Chondrocyte (in vitro differentiated cells): ENCODE data around the gene COL2A1. TPM values are rescaled to one million over a fixed set of nuclear protein-coding genes. Genes with fewer than 3 reads are reported as not detected.

Experiments used
- DNase-seq: peaks from one replicate; pipeline ENCODE4 v3.0.0; 2021; ENCODE audit warnings: mixed read lengths, low spot score
- H3K27ac Mint-ChIP-seq: one replicate; pipeline ENCODE4 v1.8.0; 2021; ENCODE audit warnings: mild to moderate bottlenecking, moderate library complexity, mixed read lengths; ENCODE audit not compliant: unreplicated experiment
- H3K27me3 Mint-ChIP-seq: 2 replicates; pipeline ENCODE4 v1.8.0; 2021; ENCODE audit warnings: low read depth, mixed read lengths
- H3K36me3 Mint-ChIP-seq: 2 replicates; pipeline ENCODE4 v1.8.0; 2021; ENCODE audit warnings: low read depth, mixed read lengths
- H3K4me1 Mint-ChIP-seq: 2 replicates; pipeline ENCODE4 v1.8.0; 2021; ENCODE audit warnings: low read depth, mild to moderate bottlenecking, mixed read lengths
- H3K4me3 Mint-ChIP-seq: one replicate; pipeline ENCODE4 v1.8.0; 2021; ENCODE audit warnings: mild to moderate bottlenecking, moderate library complexity, mixed read lengths; ENCODE audit not compliant: unreplicated experiment
- H3K9me3 Mint-ChIP-seq: 2 replicates; pipeline ENCODE4 v1.8.0; 2021; ENCODE audit warnings: low read depth, mixed read lengths
- total RNA-seq: library from RNA; stranded (reverse); gene quantifications from 3 replicates; pipeline ENCODE4 v1.2.1, GENCODE V29; 2021
- TF ChIP-seq, protein P1 (sequence below): fragments of 200-600 bp; sonication (generic); IDR thresholded peaks from 2 replicates; pipeline ENCODE4 v1.5.0; 2021; ENCODE audit warnings: antibody characterized with exemption, mild to moderate bottlenecking, moderate library complexity

COL2A1 gene
- total RNA-seq, 1 donor from 2014 or later = 35.6 TPM

DNA sequence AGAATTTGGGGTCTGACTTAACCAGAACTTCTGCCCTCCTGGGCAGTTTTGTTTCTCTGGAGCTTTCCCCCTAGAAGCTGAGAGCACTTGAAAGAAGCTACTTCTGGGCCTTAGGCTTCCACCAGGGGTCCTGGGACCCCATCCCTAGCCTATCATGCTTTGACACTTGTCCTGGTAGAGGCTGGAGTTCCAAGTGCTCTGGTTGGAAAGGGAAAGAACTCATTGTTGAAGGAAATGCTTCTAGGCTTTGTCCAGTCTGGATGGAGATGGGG lies 1.4 kb upstream of the COL2A1 start:
- DNase-seq = no peak
- Mint-ChIP-seq H3K36me3 (no peaks in the 10 kb centered on the region), H3K4me1 (peaks cover 37% of the 10 kb centered on the region), H3K4me3 (peak overlapping the region; percentile 46), H3K27ac (no peak overlapping the region), H3K9me3 (no peaks in the 10 kb centered on the region), H3K27me3 (peaks cover 58% of the 10 kb centered on the region)
- TF ChIP-seq, protein P1, sequence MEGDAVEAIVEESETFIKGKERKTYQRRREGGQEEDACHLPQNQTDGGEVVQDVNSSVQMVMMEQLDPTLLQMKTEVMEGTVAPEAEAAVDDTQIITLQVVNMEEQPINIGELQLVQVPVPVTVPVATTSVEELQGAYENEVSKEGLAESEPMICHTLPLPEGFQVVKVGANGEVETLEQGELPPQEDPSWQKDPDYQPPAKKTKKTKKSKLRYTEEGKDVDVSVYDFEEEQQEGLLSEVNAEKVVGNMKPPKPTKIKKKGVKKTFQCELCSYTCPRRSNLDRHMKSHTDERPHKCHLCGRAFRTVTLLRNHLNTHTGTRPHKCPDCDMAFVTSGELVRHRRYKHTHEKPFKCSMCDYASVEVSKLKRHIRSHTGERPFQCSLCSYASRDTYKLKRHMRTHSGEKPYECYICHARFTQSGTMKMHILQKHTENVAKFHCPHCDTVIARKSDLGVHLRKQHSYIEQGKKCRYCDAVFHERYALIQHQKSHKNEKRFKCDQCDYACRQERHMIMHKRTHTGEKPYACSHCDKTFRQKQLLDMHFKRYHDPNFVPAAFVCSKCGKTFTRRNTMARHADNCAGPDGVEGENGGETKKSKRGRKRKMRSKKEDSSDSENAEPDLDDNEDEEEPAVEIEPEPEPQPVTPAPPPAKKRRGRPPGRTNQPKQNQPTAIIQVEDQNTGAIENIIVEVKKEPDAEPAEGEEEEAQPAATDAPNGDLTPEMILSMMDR = no peak

DNA sequence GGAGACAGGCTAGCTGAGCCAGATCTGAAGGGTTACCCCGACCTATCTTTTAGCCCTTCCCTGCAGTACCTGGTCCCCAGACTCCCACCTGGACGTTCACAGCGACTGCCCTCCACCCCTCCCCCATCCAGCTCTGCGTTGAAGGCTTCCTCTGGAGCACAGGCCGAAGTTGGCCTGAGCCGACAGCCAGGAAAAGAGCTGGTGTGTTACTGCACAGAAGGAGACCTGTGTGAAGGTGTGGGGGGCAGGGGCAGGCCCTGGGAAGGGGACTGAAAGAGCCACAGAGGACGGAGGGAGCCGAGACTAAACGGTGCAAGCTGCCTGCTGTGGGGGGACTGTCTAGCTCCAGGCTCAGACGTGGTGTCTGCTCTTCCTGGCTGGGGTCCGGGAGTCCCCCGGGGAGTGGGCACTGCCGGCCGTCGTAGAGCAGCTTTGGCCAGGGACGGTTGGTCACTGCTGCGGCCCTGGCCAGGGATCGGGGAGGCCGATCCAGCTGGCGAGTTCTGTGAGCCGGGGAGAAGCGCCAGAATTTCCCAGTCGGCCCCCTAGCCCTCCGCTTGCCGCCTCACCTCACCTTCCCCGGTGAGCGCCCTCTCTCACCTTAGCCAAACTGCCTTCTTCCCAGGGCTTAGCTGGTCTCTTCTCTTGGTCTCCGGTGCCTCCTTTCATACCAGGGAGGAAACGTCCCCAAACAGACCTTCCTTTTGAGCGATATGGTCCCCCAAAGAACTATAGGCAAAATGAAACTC lies 899 bp upstream of the COL2A1 start:
- H3K36me3 Mint-ChIP-seq = no peaks in the 10 kb centered on the region
- peak overlapping the region; percentile 46 for H3K4me3 Mint-ChIP-seq
- DNase-seq = no peak
- H3K27ac Mint-ChIP-seq = no peak overlapping the region
- no peaks in the 10 kb centered on the region for H3K9me3 Mint-ChIP-seq
- H3K27me3 Mint-ChIP-seq = peaks cover 58% of the 10 kb centered on the region
- peaks cover 38% of the 10 kb centered on the region for H3K4me1 Mint-ChIP-seq
- TF ChIP-seq, protein P1 = no peak

DNA sequence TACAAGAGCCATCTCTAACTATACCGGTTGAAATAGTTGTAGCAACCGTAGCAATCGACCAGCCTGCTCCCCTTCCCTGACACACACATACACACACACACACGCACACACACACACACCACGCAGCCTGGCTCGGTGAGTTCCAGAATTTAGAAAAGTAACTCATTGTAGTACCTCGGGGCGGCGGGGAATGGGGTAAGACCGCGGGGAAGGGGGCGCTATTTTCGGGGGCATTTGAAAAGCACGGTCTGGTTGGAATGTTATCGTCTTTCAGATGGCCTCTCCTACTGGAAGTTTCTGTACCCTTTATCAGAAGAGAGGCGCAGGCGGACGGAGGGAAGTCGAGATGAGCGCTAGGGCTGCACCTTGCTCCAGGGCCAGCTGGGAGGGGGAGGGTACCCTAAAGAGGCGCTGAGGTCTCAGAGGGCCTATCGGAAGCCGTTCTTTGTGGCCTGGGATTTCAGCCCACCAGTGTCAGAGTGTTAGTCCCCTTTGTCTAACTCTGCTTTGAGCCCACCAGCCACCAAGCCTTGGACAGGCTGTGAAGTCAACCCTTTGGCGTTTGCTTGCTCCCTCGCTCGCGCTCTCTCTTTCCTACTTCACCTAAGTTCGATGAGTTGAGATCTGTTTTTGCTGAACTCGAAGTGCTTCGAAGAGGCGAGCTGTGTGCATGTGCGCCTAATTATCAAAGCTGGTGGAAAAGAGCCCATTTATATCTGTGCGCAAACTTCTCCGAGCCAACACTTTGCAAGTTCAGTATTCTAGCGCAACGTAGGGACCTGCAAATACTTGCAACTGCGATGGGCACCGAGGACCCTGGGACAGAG lies 837 bp downstream of the COL2A1 start:
- Mint-ChIP-seq H3K4me3 (peak overlapping the region; percentile 64), H3K9me3 (no peaks in the 10 kb centered on the region), H3K27ac (no peak overlapping the region), H3K36me3 (no peaks in the 10 kb centered on the region), H3K4me1 (peaks cover 38% of the 10 kb centered on the region), H3K27me3 (peaks cover 55% of the 10 kb centered on the region)
- TF ChIP-seq, protein P1 = peak; percentile 11
- no peak for DNase-seq

DNA sequence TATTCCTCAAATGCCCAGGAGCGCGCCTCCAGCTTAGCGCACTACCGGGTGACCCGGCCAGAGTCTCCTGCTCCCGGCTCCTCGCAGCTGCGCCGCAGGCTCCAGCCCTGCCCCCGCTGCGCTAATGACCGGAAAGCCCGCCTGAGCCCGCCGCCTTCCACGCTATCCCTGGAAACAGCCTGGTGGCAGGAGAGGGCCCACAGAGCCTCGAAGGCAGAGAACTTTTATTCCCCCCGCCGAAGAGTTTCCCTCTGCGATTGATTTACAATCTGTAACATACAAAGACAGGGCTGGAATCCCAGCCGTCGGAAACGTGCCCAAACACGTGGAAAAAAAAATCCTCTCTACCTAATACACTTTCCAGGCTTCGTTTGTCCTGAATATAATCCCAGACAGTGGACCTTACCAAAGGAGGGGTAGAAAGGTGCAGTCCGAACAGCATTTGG lies 1.5 kb downstream of the COL2A1 start:
- no peaks in the 10 kb centered on the region for H3K9me3 Mint-ChIP-seq
- TF ChIP-seq, protein P1 = peak; percentile 5
- H3K27me3 Mint-ChIP-seq = peaks cover 57% of the 10 kb centered on the region
- H3K27ac Mint-ChIP-seq = no peak overlapping the region
- H3K4me3 Mint-ChIP-seq = peak overlapping the region; percentile 77
- H3K36me3 Mint-ChIP-seq = no peaks in the 10 kb centered on the region
- no peak for DNase-seq
- peaks cover 38% of the 10 kb centered on the region for H3K4me1 Mint-ChIP-seq

DNA sequence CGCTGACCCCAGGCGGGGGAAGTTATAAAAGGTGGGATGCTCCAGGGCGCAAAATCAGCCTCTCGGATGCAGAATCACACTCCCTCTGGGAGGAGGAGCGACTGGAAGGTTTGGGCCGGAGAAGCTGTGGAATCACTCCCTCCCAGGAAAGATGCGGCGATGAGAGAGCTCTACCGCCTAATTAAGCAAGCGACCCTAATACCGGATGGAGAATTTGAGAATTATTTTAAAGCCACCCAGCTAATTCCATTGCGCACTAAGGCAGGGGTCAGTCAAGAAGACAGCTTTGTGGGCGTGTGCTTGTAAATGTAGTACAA lies 1.9 kb downstream of the COL2A1 start:
- Mint-ChIP-seq H3K27ac (no peak overlapping the region), H3K27me3 (peaks cover 55% of the 10 kb centered on the region), H3K9me3 (no peaks in the 10 kb centered on the region), H3K4me3 (peak overlapping the region; percentile 77), H3K36me3 (no peaks in the 10 kb centered on the region), H3K4me1 (peaks cover 38% of the 10 kb centered on the region)
- DNase-seq = no peak
- TF ChIP-seq, protein P1 = no peak
